A549 (cell line): ENCODE measurements around the gene CERKL. TPM values are rescaled to one million over a fixed set of nuclear protein-coding genes. Genes with fewer than 3 reads are reported as not detected.

Source experiments
- ATAC-seq, 2 experiments: fragments of 200-7000 bp in 1 of 2; fragments of >200 bp in 1 of 2; cut with Nextera tagmentation in 1 of 2; cut with Tn5 transposase in 1 of 2; 3 replicates each; pipeline versions ENCODE4 v1.8.0 to v1.9.1; 2018 to 2020; ENCODE audit warnings: mild to moderate bottlenecking in 1 of 2, moderate library complexity in 1 of 2
- CTCF ChIA-PET: fragments of 300-600 bp; sonication (Branson Sonifier 250); formaldehyde crosslinking; extraction: SDS; loops from one replicate; lab custom pipeline; 2021; ENCODE audit warnings: antibody characterized with exemption, inconsistent platforms; lab: Yijun Ruan, JAX
- POLR2A ChIA-PET: fragments of 350-600 bp; formaldehyde crosslinking; extraction: SDS; loops from one replicate; lab custom pipeline; 2021; ENCODE audit warnings: antibody characterized with exemption, inconsistent platforms; lab: Yijun Ruan, JAX
- DNase-seq, 2 experiments: peaks; one replicate each; pipeline versions ENCODE4 v3.0.0 to v3.0.0-alpha.2; 2011 to 2016; ENCODE audit warnings: low read depth in 1 of 2, low spot score in 1 of 2
- FAIRE-seq: peaks from 2 replicates; lab custom pipeline; 2011; peaks lifted over from hg19 to GRCh38; lab: Jason Lieb, UNC
- H3K27ac ChIP-seq, 2 experiments: fragments of >200 bp; sonication (Bioruptor Twin); formaldehyde crosslinking; 3 replicates each; pipeline ENCODE4 v1.5.1; 2016 to 2017
- H3K4me1 ChIP-seq: fragments of >200 bp; sonication (Bioruptor Twin); formaldehyde crosslinking; 3 replicates; pipeline ENCODE4 v1.6.1; 2016
- H3K4me2 ChIP-seq: fragments of >200 bp; sonication (Bioruptor Twin); formaldehyde crosslinking; 3 replicates; pipeline ENCODE4 v1.6.1; 2016
- H3K4me3 ChIP-seq: fragments of >200 bp; sonication (Bioruptor Twin); formaldehyde crosslinking; 3 replicates; pipeline ENCODE4 v1.5.1; 2016
- H3K9me3 ChIP-seq: fragments of >200 bp; sonication (Bioruptor Twin); formaldehyde crosslinking; 3 replicates; pipeline ENCODE4 v1.6.1; 2016
- CEBPB ChIP-seq, 2 experiments: fragments of >200 bp in 1 of 2; sonication (Bioruptor Twin) in 1 of 2; formaldehyde crosslinking in 1 of 2; IDR thresholded peaks; 2 replicates each; pipeline ENCODE4 v1.6.1; 2012 to 2016
- CHD4 ChIP-seq: fragments of 200-600 bp; sonication (generic); IDR thresholded peaks from 2 replicates; pipeline ENCODE4 v1.6.1; 2016; ENCODE audit warnings: antibody characterized with exemption, mild to moderate bottlenecking, borderline replicate concordance
- ELK1 ChIP-seq: fragments of 150-350 bp; IDR thresholded peaks from 2 replicates; pipeline ENCODE4 v1.6.1; 2014; ENCODE audit warnings: low read depth, mild to moderate bottlenecking, low read length
- EP300 ChIP-seq, 2 experiments: fragments of >200 bp; sonication (Bioruptor Twin); formaldehyde crosslinking; IDR thresholded peaks; 2 replicates in 1 of 2; 3 replicates in 1 of 2; pipeline ENCODE4 v1.6.1; 2016 to 2017
- JUNB ChIP-seq: fragments of >200 bp; sonication (Bioruptor Twin); formaldehyde crosslinking; IDR thresholded peaks from 2 replicates; pipeline ENCODE4 v1.6.1; 2016
- MAX ChIP-seq: IDR thresholded peaks from 2 replicates; pipeline ENCODE4 v1.6.1; 2012
- MAZ ChIP-seq: fragments of 150-350 bp; IDR thresholded peaks from 2 replicates; pipeline ENCODE4 v1.6.1; 2014; ENCODE audit warnings: antibody characterized with exemption, low read depth, low read length, borderline replicate concordance
- RAD21 ChIP-seq, 2 experiments: fragments of >200 bp in 1 of 2; sonication (Bioruptor Twin) in 1 of 2; formaldehyde crosslinking in 1 of 2; IDR thresholded peaks in 1 of 2; conservative IDR thresholded peaks in 1 of 2; 2 replicates in 1 of 2; 3 replicates in 1 of 2; pipeline ENCODE4 v1.6.1; 2012 to 2018; ENCODE audit warnings: inconsistent platforms in 1 of 2
- REST ChIP-seq: fragments of 200-600 bp; sonication (generic); IDR thresholded peaks from 2 replicates; pipeline ENCODE4 v1.6.1; 2016; ENCODE audit warnings: antibody characterized with exemption, mild to moderate bottlenecking, moderate library complexity
- RFX5 ChIP-seq: fragments of 450-650 bp; IDR thresholded peaks from 2 replicates; pipeline ENCODE4 v1.7.1; 2014; ENCODE audit warnings: antibody characterized with exemption, mild to moderate bottlenecking, moderate library complexity
- RNF2 ChIP-seq: fragments of 200-600 bp; sonication (generic); IDR thresholded peaks from 2 replicates; pipeline ENCODE4 v1.6.1; 2016; ENCODE audit warnings: low read depth, mild to moderate bottlenecking, antibody characterized with exemption, moderate library complexity, borderline replicate concordance
- SMC3 ChIP-seq: fragments of >200 bp; sonication (Bioruptor Twin); formaldehyde crosslinking; IDR thresholded peaks from 3 replicates; pipeline ENCODE4 v1.6.1; 2018; ENCODE audit warnings: inconsistent platforms
- TP53 ChIP-seq: fragments of 250-450 bp; sonication (Bioruptor Pico); IDR thresholded peaks from 2 replicates; pipeline ENCODE4 v1.5.0; 2021; ENCODE audit warnings: mild to moderate bottlenecking, moderate library complexity
- ZFP36 ChIP-seq: fragments of 450-650 bp; IDR thresholded peaks from 2 replicates; pipeline ENCODE4 v1.6.1; 2014; ENCODE audit warnings: borderline replicate concordance; ENCODE audit not compliant: partially characterized antibody
- ZSCAN20 ChIP-seq: fragments of 250-450 bp; sonication (Bioruptor Pico); IDR thresholded peaks from 2 replicates; pipeline ENCODE4 v1.8.0; 2022; ENCODE audit warnings: mild to moderate bottlenecking, moderate library complexity
- WGBS: methylation state at CpG from one replicate; pipeline ENCODE4 v1.1.6; 2017; ENCODE audit errors: missing lambda C conversion rate; 5-methylcytosine and 5-hydroxymethylcytosine counted together
- polyA plus RNA-seq, 4 experiments: library from polyadenylated mRNA; depleted of rRNA in 3 of 4; stranded (reverse); fragments of >200 nt; fragmentation: RNase III in 1 of 4; extraction: RNeasy Plus Mini Kit Qiagen cat#74134 plus additional on column Dnase treatment in 1 of 4; gene quantifications; 2 replicates in 3 of 4; 3 replicates in 1 of 4; pipeline ENCODE4 v1.2.3, GENCODE V29; 2011 to 2017
- TF ChIP-seq, protein P1 (sequence below): IDR thresholded peaks from 2 replicates; pipeline ENCODE4 v1.6.1; 2012
- TF ChIP-seq, protein P2 (sequence below): fragments of 450-650 bp; IDR thresholded peaks from 2 replicates; pipeline ENCODE4 v1.6.1; 2014; ENCODE audit warnings: antibody characterized with exemption

CERKL gene
- polyA plus RNA-seq, 2 of the 4 experiments (the other 2 are of a cell fraction): 0.30 to 0.85 TPM

- no peak for DNase-seq
- H3K4me1 ChIP-seq: no peaks in the 10 kb centered on the region
- TF ChIP-seq EP300 (IDR thresholded peaks at IDR 0.05) (no peak), SMC3 (no peak), JUNB (no peak), CHD4 (no peak), TP53 (CRISPR knock-in tag) (no peak), ZSCAN20 (CRISPR knock-in tag) (no peak), MAZ (no peak), RAD21 (conservative IDR thresholded peaks at IDR 0.05 in 1 of 2, IDR thresholded peaks at IDR 0.05 in 1 of 2) (no peak), MAX (no peak), CEBPB (IDR thresholded peaks at IDR 0.05) (no peak), RFX5 (no peak), RNF2 (no peak), ELK1 (no peak)
- TF ChIP-seq, protein P1, sequence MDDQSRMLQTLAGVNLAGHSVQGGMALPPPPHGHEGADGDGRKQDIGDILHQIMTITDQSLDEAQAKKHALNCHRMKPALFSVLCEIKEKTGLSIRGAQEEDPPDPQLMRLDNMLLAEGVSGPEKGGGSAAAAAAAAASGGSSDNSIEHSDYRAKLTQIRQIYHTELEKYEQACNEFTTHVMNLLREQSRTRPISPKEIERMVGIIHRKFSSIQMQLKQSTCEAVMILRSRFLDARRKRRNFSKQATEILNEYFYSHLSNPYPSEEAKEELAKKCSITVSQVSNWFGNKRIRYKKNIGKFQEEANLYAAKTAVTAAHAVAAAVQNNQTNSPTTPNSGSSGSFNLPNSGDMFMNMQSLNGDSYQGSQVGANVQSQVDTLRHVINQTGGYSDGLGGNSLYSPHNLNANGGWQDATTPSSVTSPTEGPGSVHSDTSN: no peak
- TF ChIP-seq, protein P2, sequence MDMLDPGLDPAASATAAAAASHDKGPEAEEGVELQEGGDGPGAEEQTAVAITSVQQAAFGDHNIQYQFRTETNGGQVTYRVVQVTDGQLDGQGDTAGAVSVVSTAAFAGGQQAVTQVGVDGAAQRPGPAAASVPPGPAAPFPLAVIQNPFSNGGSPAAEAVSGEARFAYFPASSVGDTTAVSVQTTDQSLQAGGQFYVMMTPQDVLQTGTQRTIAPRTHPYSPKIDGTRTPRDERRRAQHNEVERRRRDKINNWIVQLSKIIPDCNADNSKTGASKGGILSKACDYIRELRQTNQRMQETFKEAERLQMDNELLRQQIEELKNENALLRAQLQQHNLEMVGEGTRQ: no peak
- TF ChIP-seq, all 56 proteins: peak for 0
- Histone ChIP-seq H3K4me2 (no peak overlapping the region), H3K4me3 (no peak overlapping the region), H3K27ac (no peak overlapping the region), H3K9me3 (no peaks in the 10 kb centered on the region)
- ATAC-seq: no peak
- CTCF ChIA-PET: interaction anchor here (1.2 kb wide), 1 partner anchor 412 kb away, joined by 3 read pairs; no protein-coding TSS in a partner anchor
- POLR2A ChIA-PET: no interaction called here
- FAIRE-seq: no peak
Observed at GRCh38 chr2:181516992-181517391, 139.9 kb downstream of the CERKL start.

DNA sequence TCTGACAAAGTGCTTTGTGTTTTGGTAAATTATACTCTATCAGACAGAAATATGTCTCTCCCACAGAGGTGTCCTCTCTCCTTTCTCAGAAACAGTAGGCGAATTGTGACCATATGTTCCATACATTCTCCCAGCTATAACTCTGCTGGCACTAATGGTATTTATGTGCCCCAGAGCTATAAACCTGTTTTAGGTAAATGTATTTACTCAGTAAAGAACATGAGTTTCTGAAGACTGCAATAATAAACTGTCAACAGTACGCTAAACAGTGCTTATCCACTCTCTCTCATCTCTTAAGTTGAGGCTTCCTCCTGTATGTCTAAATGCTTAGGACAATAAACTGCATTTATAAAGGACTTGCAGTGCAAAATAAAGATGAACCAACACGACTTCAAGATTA, 141.2 kb downstream of the CERKL start:
- no peak for FAIRE-seq
- CTCF ChIA-PET: interaction anchor here (1.0 to 1.3 kb wide), 2 partner anchors 21 to 411 kb away, joined by 3 read pairs; no protein-coding TSS in a partner anchor
- POLR2A ChIA-PET: no interaction called here

More for the DNA sequence above, 141.2 kb downstream of the CERKL start:
- no peak overlapping the region for H3K4me2 ChIP-seq
- no peak for DNase-seq
- TF ChIP-seq RFX5 (no peak), MAX (no peak), REST (no peak), ZFP36 (no peak), CEBPB (IDR thresholded peaks at IDR 0.05) (no peak)
- H3K27ac ChIP-seq: no peak overlapping the region
- H3K4me3 ChIP-seq: no peak overlapping the region
- no peaks in the 10 kb centered on the region for H3K9me3 ChIP-seq
- ATAC-seq: no peak
- H3K4me1 ChIP-seq: no peaks in the 10 kb centered on the region
- WGBS: 24% methylated on average over 3 of the region's 3 CpGs
